ENCODE data around the gene RELL2.
A peak's percentile ranks its signal among the peaks of the same experiment; 100 is the strongest.

DNA sequence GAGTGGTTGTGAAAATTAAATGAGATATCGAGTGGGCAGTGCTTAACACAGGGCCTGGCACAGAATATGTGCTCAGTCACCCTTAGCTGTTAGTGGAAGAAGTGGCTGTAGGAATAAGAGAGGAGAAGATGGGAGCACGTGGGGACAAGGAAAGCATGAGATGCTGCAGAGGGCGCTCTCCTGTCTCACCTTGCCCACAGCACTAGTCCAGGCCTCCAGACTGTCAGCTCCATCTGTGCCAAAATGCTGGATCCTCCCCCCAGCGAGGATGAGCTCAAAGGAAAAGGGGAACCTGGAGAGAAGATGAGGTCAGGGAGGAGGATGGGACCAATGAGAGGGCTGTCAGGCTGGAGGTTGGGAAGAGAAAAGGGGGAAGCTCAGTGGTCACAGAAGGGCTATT, 32.7 kb downstream of the RELL2 start:
- peak; percentile 28; the same call in 1 of the 2 replicates for TF ChIP-seq CTCF (IDR thresholded peaks at IDR 0.05)
- no peak for TF ChIP-seq ZFX (IDR thresholded peaks at IDR 0.05; ENCODE audit: borderline replicate concordance)

All from 22Rv1 (cell line).